Tibial nerve (tissue), 4 donors: ENCODE data around the gene RPL35.

Source experiments
- CTCF ChIP-seq, 5 experiments: fragments of 200-600 bp in 3 of 5; fragments of 450-650 bp in 2 of 5; sonication (generic) in 3 of 5; IDR thresholded peaks; one replicate each; pipeline ENCODE4 v1.5.1; 2016 to 2019; ENCODE audit warnings: antibody characterized with exemption in 5 of 5, mild to moderate bottlenecking in 3 of 5, moderate library complexity in 2 of 5
- EP300 ChIP-seq, 2 donors: sonication (generic); formaldehyde crosslinking; IDR thresholded peaks; one replicate each; pipeline ENCODE4 v1.6.1; 2017; ENCODE audit warnings: antibody characterized with exemption in 2 of 2, mild to moderate bottlenecking in 1 of 2

GRCh38 chr9:124879226-124879625 is 17.5 kb upstream of the RPL35 start:
- no peak for TF ChIP-seq EP300 (IDR thresholded peaks at IDR 0.05)
- no peak for TF ChIP-seq CTCF (IDR thresholded peaks at IDR 0.05)
